Keratinocyte (primary cell): ENCODE measurements around the gene ATP2B1. TPM values are rescaled to one million over a fixed set of nuclear protein-coding genes. Genes with fewer than 3 reads are reported as not detected.

Source experiments
- DNase-seq: peaks from one replicate; pipeline ENCODE4 v3.0.0-alpha.2; 2011; ENCODE audit warnings: low read depth, missing footprints, low spot score
- FAIRE-seq: peaks from 2 replicates; lab custom pipeline; 2011; peaks lifted over from hg19 to GRCh38; lab: Jason Lieb, UNC
- H2AFZ ChIP-seq: 2 replicates; pipeline ENCODE4 v1.6.0; 2012; ENCODE audit warnings: low read length, control low read depth, inconsistent platforms; ENCODE audit not compliant: control insufficient read depth
- H3K27ac ChIP-seq: 2 replicates; pipeline ENCODE4 v1.5.1; 2011; ENCODE audit warnings: low read length; ENCODE audit not compliant: control insufficient read depth, insufficient read depth
- H3K27me3 ChIP-seq: 3 replicates; pipeline ENCODE4 v1.6.0; 2011; ENCODE audit warnings: low read length; ENCODE audit not compliant: control insufficient read depth, insufficient read depth; ENCODE audit errors: extremely low read depth
- H3K36me3 ChIP-seq, 2 experiments: 2 replicates in 1 of 2; 3 replicates in 1 of 2; pipeline ENCODE4 v1.5.1; 2011; ENCODE audit warnings: low read length in 2 of 2, mild to moderate bottlenecking in 1 of 2; ENCODE audit not compliant: control insufficient read depth in 2 of 2, insufficient read depth in 2 of 2; ENCODE audit errors: extremely low read depth in 1 of 2
- H3K4me1 ChIP-seq: 3 replicates; pipeline ENCODE4 v1.5.1; 2011; ENCODE audit warnings: low read length; ENCODE audit not compliant: control insufficient read depth, insufficient read depth; ENCODE audit errors: extremely low read depth
- H3K4me2 ChIP-seq: 3 replicates; pipeline ENCODE4 v1.6.0; 2011; ENCODE audit warnings: low read depth, low read length; ENCODE audit not compliant: control insufficient read depth, insufficient read depth; ENCODE audit errors: extremely low read depth
- H3K4me3 ChIP-seq, 3 experiments: fragments of 200-600 bp in 1 of 3; sonication (generic) in 1 of 3; 2 replicates in 2 of 3; 3 replicates in 1 of 3; pipeline ENCODE4 v1.5.1; 2011 to 2016; ENCODE audit warnings: low read length in 3 of 3, mild to moderate bottlenecking in 3 of 3, control low read depth in 2 of 3, inconsistent platforms in 1 of 3, low read depth in 1 of 3, mixed read lengths in 1 of 3, mixed run types in 1 of 3, moderate library complexity in 1 of 3; ENCODE audit not compliant: control insufficient read depth in 2 of 3, insufficient read depth in 2 of 3; ENCODE audit errors: extremely low read depth in 1 of 3
- H3K79me2 ChIP-seq: 2 replicates; pipeline ENCODE4 v1.6.0; 2012; ENCODE audit warnings: low read length; ENCODE audit not compliant: control insufficient read depth, insufficient read depth
- H3K9ac ChIP-seq: 3 replicates; pipeline ENCODE4 v1.6.0; 2011; ENCODE audit warnings: low read length; ENCODE audit not compliant: control insufficient read depth, insufficient read depth; ENCODE audit errors: extremely low read depth
- H3K9me1 ChIP-seq: 3 replicates; pipeline ENCODE4 v1.6.0; 2011; ENCODE audit warnings: low read length; ENCODE audit not compliant: control insufficient read depth, insufficient read depth; ENCODE audit errors: extremely low read depth
- H3K9me3 ChIP-seq: 2 replicates; pipeline ENCODE4 v1.5.1; 2012; ENCODE audit warnings: low read depth, low read length; ENCODE audit not compliant: control insufficient read depth
- H4K20me1 ChIP-seq: 3 replicates; pipeline ENCODE4 v1.6.0; 2011; ENCODE audit warnings: low read length; ENCODE audit not compliant: control insufficient read depth, insufficient read depth; ENCODE audit errors: extremely low read depth
- CTCF ChIP-seq, 3 experiments: IDR thresholded peaks in 1 of 3; conservative IDR thresholded peaks in 1 of 3; optimal IDR thresholded peaks in 1 of 3; 2 replicates in 2 of 3; 3 replicates in 1 of 3; pipeline versions ENCODE3 to v1.5.1; 2011; ENCODE audit warnings: low read length in 3 of 3, mild to moderate bottlenecking in 3 of 3, moderate library complexity in 2 of 3, control low read depth in 1 of 3, inconsistent platforms in 1 of 3; ENCODE audit not compliant: insufficient read depth in 2 of 3; ENCODE audit errors: extremely low read depth in 1 of 3
- EZH2 ChIP-seq: IDR thresholded peaks from one replicate; pipeline ENCODE4 v1.6.1; 2012; ENCODE audit warnings: inconsistent platforms, mild to moderate bottlenecking, low read length, moderate library complexity
- dilution Hi-C: fragments of 300-500 bp; cut with MboI; formaldehyde crosslinking; loops from one replicate; pipeline ENCODE4 v1.7.0; 2020; ENCODE audit warnings: low sequenced_read_pairs; ENCODE audit not compliant: extremely low pct_ligation_motif_present
- polyA plus RNA-seq, 5 experiments: library from polyadenylated mRNA; depleted of rRNA in 3 of 5; stranded (reverse) in 3 of 5; stranded (forward) in 1 of 5; unstranded in 1 of 5; fragments of >200 nt; gene quantifications; 1 replicate in 1 of 5; 2 replicates in 3 of 5; 3 replicates in 1 of 5; pipeline versions ENCODE4 v1.2.1 to v1.2.3, GENCODE V29; 2011 to 2012; ENCODE audit warnings: missing spikeins in 2 of 5, low read depth in 1 of 5, low replicate concordance in 1 of 5

Gene ATP2B1
- polyA plus RNA-seq, 1 donor (not counting 4 experiments of a cell fraction or from before 2014, with no cell fraction given), result 24.6 TPM

GRCh38 chr12:89610366-89610765 lies 98.3 kb downstream of the ATP2B1 start:
- Histone ChIP-seq H3K4me1 (no peaks in the 10 kb centered on the region), H3K9ac (no peak overlapping the region), H3K27me3 (no peaks in the 10 kb centered on the region), H3K36me3 (peaks cover 2 to 6% of the 10 kb centered on the region in 2 experiments), H3K9me3 (no peaks in the 10 kb centered on the region), H3K4me2 (no peak overlapping the region), H2AFZ (no peak overlapping the region), H4K20me1 (no peaks in the 10 kb centered on the region), H3K27ac (no peak overlapping the region), H3K79me2 (no peaks in the 10 kb centered on the region), H3K9me1 (no peaks in the 10 kb centered on the region), H3K4me3 (no peak overlapping the region)
- dilution Hi-C loops, result no loop called here
- DNase-seq (no peak), FAIRE-seq (no peak)
- TF ChIP-seq EZH2 (no peak), CTCF (optimal IDR thresholded peaks at IDR 0.05 in 1 of 3, IDR thresholded peaks at IDR 0.05 in 1 of 3, conservative IDR thresholded peaks at IDR 0.05 in 1 of 3; ENCODE audit: extremely low read depth in 1 of 3, insufficient read depth in 2 of 3, low read length in 3 of 3) (no peak)

GRCh38 chr12:89603678-89604077 lies 105.0 kb downstream of the ATP2B1 start:
- no peak for FAIRE-seq
- TF ChIP-seq CTCF (optimal IDR thresholded peaks at IDR 0.05 in 1 of 3, IDR thresholded peaks at IDR 0.05 in 1 of 3, conservative IDR thresholded peaks at IDR 0.05 in 1 of 3; ENCODE audit: extremely low read depth in 1 of 3, insufficient read depth in 2 of 3, low read length in 3 of 3) (no peak), EZH2 (no peak)
- peaks cover 6 to 13% of the 10 kb centered on the region in 2 experiments for H3K36me3 ChIP-seq

More at GRCh38 chr12:89603678-89604077, 105.0 kb downstream of the ATP2B1 start:
- dilution Hi-C loops, result no loop called here
- H3K4me2 ChIP-seq, result no peak overlapping the region
- no peaks in the 10 kb centered on the region for H3K9me3 ChIP-seq
- H3K9me1 ChIP-seq, result no peaks in the 10 kb centered on the region
- no peak overlapping the region for H3K27ac ChIP-seq
- no peak overlapping the region for H3K9ac ChIP-seq
- H3K4me1 ChIP-seq, result no peaks in the 10 kb centered on the region
- H3K27me3 ChIP-seq, result no peaks in the 10 kb centered on the region
- H3K4me3 ChIP-seq, result no peak overlapping the region
- H3K79me2 ChIP-seq, result no peaks in the 10 kb centered on the region
- H2AFZ ChIP-seq, result no peak overlapping the region
- H4K20me1 ChIP-seq, result no peaks in the 10 kb centered on the region
- no peak for DNase-seq
